AG08396 (cell line): ENCODE data around the gene RAVER1.
"Not testable (repeated sequence)": the region's sequence is repeated elsewhere in the genome, so short reads cannot be mapped to it uniquely, and the experiment has no call there.

Source experiments
- DNase-seq: peaks from one replicate; pipeline ENCODE4 v3.0.0; 2012; ENCODE audit warnings: low spot score, mixed read lengths

Gene RAVER1

DNA sequence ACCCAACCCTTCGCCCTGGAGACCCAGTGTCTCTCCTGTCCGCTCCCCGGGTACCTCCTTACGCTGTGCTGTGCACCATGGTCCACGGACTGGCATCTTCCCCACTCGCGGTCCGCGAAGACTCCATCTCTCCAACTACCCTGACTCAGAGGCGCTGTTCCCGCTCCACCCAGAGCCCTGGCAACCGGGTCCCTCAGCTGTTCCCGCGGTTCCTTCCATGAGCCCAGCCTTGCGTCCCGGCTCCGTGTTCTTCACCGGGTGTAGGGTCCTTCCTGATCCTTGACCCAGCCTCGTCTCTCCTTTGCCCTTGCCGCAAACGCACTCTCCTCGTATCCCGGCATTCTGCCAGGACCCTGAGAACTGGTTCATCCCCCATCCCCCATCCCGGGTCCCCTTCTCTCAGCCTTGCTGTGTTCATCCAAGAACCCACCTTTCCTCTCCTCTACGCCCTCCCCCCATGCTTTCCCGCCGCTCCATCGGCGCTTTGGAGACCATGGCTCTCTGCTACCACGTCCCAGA lies 42.9 kb downstream of the RAVER1 start:
- DNase-seq, result peak; percentile 31

DNA sequence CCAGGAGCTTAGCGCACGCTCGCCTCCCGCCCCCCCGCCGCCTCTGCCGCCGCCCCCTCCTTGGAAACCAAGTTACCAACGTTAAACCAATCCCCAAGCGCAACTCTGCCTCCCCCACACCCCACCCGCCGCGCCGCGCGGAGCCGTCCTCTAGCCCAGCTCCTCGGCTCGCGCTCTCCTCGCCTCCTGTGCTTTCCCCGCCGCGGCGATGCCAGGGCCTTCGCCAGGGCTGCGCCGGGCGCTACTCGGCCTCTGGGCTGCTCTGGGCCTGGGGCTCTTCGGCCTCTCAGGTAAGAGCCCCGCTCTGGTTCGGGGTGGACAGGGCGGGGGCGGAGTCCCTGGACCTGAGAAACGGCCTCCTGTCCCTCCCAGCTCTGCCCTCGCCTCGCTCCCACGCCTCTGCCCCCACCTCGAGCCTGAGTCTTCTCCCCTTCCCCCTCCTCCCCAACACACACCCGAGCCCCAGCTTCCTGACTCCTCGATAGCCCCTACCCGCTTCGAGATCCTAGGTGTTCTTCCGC lies 43.4 kb downstream of the RAVER1 start, which contains the start of gene ICAM5:
Gene ICAM5, plus strand, starts transcription at position 117 of the 521 bp plus-strand sequence. Its CDS starts 92 bp downstream, at position 209.
- DNase-seq, result peak; percentile 55

DNA sequence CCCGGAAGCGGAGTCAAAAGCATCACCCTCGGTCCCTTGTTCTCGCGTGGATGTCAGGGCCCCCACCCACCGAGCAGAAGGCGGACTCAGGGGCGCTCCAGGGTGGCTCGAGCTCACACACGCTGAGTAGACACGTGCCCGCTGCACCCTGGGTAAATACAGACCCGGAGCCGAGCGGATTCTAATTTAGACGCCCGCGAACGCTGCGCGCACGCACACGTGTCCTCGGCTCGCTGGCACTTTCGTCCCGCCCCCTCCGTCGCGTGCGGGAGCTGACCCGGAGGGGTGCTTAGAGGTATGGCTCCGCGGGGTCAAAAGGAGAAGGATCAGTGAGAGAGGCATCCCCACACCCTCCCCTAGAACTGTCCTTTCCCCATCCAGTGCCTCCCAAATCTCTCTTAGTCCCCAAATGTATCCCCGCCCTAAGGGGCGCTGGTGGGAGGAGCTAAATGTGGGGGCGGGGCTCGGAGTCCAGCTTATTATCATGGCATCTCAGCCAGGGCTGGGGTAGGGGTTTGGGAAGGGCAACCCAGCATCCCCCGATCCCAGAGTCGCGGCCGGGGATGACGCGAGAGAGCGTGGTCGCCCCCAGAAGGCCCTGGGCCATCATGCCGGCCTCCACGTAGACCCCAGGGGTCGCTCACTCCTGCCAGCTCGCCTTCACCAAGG lies 44.0 kb downstream of the RAVER1 start:
- peak; percentile 75 for DNase-seq

DNA sequence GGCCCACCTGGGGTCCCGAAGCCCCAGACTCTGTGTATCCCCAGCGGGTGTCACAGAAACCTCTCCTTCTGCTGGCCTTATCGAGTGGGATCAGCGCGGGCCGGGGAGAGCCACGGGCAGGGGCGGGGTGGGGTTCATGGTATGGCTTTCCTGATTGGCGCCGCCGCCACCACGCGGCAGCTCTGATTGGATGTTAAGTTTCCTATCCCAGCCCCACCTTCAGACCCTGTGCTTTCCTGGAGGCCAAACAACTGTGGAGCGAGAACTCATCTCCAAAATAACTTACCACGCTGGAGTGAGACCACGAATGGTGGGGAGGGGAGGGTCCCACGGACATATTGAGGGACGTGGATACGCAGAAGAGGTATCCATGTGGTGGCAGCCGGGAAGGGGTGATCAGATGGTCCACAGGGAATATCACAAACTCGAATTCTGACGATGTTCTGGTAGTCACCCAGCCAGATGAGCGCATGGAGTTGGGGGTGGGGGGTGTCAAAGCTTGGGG lies 44.6 kb downstream of the RAVER1 start:
- DNase-seq, result peak; percentile 77

DNA sequence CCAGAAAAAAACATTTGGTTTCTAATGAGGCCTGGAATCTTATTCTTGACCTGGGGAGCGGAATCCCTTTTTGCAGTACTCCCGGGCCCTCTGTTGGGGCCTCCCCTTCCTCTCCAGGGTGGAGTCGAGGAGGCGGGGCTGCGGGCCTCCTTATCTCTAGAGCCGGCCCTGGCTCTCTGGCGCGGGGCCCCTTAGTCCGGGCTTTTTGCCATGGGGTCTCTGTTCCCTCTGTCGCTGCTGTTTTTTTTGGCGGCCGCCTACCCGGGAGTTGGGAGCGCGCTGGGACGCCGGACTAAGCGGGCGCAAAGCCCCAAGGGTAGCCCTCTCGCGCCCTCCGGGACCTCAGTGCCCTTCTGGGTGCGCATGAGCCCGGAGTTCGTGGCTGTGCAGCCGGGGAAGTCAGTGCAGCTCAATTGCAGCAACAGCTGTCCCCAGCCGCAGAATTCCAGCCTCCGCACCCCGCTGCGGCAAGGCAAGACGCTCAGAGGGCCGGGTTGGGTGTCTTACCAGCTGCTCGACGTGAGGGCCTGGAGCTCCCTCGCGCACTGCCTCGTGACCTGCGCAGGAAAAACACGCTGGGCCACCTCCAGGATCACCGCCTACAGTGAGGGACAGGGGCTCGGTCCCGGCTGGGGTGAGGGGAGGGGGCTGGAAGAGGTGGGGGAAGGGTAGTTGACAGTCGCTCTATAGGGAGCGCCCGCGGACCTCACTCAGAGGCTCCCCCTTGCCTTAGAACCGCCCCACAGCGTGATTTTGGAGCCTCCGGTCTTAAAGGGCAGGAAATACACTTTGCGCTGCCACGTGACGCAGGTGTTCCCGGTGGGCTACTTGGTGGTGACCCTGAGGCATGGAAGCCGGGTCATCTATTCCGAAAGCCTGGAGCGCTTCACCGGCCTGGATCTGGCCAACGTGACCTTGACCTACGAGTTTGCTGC lies 46.3 kb downstream of the RAVER1 start, which contains the start of gene ICAM4:
Gene ICAM4, plus strand, starts transcription at position 153 of the 935 bp plus-strand sequence. Its CDS starts 58 bp downstream, at position 211.
- peak; percentile 30 for DNase-seq

DNA sequence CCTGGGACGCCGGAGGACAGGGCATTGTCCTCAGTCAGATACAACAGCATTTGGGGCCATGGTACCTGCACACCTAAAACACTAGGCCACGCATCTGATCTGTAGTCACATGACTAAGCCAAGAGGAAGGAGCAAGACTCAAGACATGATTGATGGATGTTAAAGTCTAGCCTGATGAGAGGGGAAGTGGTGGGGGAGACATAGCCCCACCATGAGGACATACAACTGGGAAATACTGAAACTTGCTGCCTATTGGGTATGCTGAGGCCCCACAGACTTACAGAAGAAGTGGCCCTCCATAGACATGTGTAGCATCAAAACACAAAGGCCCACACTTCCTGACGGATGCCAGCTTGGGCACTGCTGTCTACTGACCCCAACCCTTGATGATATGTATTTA lies 47.9 kb downstream of the RAVER1 start:
- DNase-seq, result no peak

DNA sequence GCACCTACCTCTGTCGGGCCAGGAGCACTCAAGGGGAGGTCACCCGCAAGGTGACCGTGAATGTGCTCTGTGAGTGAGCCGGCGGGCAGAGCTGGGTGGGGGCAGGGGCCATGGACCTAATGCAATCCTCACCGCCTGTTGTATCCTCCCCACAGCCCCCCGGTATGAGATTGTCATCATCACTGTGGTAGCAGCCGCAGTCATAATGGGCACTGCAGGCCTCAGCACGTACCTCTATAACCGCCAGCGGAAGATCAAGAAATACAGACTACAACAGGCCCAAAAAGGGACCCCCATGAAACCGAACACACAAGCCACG lies 48.4 kb downstream of the RAVER1 start:
- DNase-seq, result no peak

DNA sequence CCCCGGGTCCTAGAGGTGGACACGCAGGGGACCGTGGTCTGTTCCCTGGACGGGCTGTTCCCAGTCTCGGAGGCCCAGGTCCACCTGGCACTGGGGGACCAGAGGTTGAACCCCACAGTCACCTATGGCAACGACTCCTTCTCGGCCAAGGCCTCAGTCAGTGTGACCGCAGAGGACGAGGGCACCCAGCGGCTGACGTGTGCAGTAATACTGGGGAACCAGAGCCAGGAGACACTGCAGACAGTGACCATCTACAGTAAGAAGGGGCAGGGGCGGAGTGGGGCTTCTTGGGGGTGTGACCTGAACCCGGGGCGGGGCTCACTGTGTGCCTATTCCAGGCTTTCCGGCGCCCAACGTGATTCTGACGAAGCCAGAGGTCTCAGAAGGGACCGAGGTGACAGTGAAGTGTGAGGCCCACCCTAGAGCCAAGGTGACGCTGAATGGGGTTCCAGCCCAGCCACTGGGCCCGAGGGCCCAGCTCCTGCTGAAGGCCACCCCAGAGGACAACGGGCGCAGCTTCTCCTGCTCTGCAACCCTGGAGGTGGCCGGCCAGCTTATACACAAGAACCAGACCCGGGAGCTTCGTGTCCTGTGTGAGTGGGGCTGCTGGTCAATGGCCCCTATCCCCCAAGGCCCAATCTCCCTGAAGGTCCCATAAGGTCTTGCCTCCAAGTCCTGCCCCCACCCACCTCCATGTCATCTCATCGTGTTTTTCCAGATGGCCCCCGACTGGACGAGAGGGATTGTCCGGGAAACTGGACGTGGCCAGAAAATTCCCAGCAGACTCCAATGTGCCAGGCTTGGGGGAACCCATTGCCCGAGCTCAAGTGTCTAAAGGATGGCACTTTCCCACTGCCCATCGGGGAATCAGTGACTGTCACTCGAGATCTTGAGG lies 49.0 kb downstream of the RAVER1 start:
- no peak for DNase-seq

DNA sequence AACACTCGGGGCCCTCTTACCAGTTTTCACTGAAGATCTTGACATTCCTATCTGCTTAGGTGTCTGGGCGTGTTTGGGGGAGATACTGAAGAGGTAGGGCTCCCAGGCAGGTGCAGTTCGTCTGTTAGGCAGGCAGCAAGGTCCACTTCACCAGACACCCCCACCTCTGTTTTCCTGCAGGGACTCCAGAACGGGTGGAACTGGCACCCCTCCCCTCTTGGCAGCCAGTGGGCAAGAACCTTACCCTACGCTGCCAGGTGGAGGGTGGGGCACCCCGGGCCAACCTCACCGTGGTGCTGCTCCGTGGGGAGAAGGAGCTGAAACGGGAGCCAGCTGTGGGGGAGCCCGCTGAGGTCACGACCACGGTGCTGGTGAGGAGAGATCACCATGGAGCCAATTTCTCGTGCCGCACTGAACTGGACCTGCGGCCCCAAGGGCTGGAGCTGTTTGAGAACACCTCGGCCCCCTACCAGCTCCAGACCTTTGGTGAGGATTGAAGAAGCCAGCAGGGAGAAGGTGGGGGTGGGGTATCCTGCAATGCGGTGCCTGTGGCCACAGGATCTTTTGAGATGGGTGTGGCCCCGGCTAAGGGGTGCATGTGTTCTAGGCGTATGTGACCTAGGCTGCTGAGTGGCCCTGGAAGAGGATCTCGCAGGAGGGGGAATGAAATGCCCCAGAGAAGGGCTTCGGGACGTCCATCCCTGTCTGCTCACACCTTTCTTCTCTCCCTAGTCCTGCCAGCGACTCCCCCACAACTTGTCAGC lies 49.8 kb downstream of the RAVER1 start:
- no peak for DNase-seq

DNA sequence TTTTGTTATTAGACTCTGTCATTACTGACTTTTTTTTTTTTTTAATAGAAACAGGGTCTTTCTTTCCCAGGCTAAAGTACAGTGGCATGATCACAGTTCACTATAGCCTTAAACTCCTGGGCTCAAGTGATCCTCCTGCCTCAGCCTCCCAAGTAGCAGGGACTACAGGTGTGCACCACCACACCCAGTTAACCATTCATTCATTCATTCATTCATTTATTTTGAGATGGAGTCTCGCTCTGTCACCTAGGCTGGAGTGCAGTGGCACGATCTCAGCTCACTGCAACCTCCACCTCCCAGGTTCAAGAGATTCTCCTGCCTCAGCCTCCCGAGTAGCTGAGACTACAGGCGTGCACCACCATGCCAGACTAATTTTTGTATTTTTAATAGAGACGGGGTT lies 51.3 kb downstream of the RAVER1 start:
- not testable (repeated sequence) for DNase-seq

DNA sequence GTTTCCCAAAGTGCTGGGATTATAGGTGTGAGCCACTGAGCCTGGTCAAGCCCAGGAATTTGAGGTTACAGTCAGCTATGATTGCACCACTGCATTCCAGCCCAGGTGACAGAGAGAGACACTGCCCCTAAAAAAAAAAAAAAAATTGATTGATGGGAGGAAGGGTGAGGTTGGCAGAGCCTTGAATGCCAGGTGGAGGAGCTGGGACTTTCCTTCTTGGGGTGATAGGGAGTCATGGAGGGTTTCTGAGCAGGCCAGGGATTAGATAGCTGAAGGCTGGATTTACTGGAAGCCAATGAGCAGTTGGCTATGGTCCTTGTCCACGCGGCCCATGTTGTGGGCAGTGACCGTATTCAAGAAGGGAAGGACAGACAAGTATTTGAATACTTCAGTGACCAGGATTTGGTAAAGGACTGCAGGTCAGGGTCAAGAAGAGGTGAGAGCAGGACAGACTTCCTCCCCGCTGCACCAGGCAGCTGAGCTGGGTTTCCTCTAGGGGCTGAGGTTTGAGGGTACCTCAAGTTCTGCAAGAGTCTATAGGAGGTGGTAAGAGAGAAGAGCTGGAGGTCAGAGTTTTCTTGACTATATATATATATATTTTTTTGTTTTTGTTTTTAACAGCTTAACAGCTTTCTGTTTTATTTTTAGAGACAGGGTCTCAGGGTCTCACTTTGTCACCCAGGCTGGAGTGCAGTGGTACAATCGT lies 53.4 kb downstream of the RAVER1 start:
- no peak for DNase-seq

DNA sequence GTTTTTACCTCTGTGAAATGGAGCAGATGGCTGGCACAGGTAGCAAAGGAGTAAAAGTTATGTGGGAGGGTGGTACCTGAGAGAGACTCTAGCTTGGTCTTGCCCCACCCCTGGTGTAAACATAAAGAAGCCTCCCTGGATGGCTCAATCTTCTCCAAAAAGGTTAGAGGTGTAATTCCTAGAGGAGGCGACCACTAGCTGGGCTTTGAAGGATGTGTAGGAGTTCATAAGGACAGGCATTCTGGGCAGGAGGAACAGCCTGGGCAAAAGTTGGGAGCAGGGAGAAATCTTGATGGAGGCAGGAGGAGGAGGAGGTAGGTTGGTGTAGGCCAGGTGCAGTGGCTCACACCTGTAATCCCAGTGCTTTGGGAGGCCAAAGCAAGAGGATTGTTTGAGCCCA lies 54.4 kb downstream of the RAVER1 start:
- no peak for DNase-seq

DNA sequence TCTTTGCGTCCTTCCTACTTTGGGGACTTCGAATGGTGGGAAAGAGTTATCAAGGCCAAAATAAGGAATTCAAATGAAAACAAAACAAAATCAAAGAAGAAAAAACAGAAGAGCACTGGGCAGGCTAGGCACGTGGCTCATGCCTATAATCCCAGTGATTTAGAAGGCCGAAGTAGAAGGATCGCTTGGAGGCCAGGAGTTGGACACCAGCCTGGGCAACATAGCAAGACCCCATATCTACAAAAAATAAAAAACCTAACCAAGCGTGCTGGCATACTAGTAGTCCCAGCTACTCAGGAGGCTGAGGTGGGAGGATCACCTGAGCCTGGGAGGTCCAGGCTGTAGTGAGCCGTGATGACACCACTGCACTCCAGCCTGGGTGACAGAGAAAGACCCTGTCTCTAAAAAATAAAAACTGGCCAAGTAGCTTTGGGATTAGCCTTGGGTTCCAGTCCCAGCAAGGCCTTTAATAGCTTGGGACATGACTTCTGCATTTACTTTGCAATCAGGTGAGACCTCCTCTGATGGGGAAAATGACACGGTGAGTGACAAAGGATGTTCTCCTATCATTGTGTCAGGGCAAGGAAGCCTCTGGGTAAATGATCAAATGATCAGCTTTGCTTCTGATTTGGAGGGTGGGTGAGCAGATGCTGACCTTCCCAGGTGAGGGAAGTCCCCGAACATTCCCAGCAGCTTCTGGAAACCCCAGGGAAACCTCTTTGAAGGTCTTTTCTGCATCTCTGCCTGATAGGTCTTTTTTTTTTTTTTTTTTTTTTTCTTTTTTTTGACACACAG lies 55.3 kb downstream of the RAVER1 start:
- DNase-seq, result no peak

DNA sequence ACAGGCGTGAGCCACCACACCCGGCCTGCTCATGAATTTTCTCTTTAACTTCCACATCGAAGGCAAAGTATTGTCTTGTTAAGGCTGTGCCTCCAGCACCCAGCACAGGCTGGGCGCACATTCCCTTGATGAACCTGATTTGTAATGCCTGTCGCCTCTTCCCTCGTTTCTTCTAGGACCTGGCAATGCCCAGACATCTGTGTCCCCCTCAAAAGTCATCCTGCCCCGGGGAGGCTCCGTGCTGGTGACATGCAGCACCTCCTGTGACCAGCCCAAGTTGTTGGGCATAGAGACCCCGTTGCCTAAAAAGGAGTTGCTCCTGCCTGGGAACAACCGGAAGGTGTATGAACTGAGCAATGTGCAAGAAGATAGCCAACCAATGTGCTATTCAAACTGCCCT lies 58.7 kb downstream of the RAVER1 start:
- no peak for DNase-seq

DNA sequence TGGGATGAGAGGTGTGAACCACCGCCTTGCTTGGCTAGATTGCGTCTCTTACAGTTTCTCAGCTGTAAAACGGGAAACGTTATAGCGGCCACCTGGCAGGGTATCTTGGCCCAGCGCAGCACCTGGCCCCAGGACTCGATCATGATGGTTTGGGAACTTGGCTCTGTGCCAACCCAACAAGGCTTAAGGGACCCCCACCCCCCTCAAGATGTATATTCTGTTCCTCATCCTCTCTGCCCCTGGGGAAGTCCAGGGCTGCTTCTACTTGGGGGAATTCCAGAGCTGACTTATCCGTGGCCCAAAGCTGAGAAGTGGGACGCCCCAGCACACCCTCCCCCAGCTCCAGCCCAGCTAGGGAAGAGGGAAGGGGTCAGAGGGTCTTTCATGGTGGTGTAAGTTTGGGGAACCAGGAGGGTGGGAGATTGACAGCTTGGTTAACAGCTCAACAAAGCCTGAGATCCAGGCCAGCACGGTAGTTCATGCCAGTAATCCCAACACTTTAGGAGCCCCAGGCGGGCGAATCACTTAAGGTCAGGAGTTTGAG lies 61.7 kb downstream of the RAVER1 start:
- DNase-seq, result no peak

DNA sequence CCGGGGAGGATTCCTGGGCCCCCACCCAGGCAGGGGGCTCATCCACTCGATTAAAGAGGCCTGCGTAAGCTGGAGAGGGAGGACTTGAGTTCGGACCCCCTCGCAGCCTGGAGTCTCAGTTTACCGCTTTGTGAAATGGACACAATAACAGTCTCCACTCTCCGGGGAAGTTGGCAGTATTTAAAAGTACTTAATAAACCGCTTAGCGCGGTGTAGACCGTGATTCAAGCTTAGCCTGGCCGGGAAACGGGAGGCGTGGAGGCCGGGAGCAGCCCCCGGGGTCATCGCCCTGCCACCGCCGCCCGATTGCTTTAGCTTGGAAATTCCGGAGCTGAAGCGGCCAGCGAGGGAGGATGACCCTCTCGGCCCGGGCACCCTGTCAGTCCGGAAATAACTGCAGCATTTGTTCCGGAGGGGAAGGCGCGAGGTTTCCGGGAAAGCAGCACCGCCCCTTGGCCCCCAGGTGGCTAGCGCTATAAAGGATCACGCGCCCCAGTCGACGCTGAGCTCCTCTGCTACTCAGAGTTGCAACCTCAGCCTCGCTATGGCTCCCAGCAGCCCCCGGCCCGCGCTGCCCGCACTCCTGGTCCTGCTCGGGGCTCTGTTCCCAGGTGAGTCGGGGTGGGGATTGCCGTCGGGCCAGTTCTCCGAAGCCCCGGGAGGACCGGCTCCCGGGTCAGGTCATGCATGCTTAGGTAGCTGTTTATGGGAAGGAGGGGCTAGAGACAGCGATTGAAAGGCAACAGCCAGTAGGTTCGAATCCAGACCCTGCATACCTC lies 62.5 kb downstream of the RAVER1 start, which contains the start of gene ICAM1:
Gene ICAM1, plus strand, starts transcription at position 505 of the 779 bp plus-strand sequence. Its CDS starts 40 bp downstream, at position 545.
- peak; percentile 37 for DNase-seq

DNA sequence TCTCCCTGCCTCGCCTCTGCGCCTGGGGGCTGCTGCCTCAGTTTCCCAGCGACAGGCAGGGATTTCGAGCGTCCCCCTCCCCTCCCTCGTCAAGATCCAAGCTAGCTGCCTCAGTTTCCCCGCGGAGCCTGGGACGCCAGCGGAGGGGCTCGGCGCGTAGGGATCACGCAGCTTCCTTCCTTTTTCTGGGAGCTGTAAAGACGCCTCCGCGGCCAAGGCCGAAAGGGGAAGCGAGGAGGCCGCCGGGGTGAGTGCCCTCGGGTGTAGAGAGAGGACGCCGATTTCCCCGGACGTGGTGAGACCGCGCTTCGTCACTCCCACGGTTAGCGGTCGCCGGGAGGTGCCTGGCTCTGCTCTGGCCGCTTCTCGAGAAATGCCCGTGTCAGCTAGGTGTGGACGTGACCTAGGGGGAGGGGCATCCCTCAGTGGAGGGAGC lies 63.1 kb downstream of the RAVER1 start:
- peak; percentile 27 for DNase-seq
